CD4-positive, CD25-positive, alpha-beta regulatory T cell (primary cell): ENCODE results near the gene BTN1A1. TPM values are rescaled to one million over a fixed set of nuclear protein-coding genes. Genes with fewer than 3 reads are reported as not detected.
"Not testable (repeated sequence)": the region's sequence is repeated elsewhere in the genome, so short reads cannot be mapped to it uniquely, and the experiment has no call there.

ENCODE experiments used
- ATAC-seq, 2 donors: fragments of 150-1000 bp; cut with Tn5 transposase; one replicate each; pipeline ENCODE4 v1.10.0; 2021; ENCODE audit warnings: low read depth in 2 of 2, moderate number of reproducible peaks in 2 of 2, moderate library complexity in 1 of 2
- DNase-seq, 3 donors: peaks; one replicate each; pipeline versions ENCODE4 v3.0.0 to v3.0.0-alpha.2; 2012 to 2022; ENCODE audit warnings: mixed read lengths in 1 of 3
- H3K27ac ChIP-seq: one replicate; pipeline ENCODE4 v1.7.0; 2013; ENCODE audit warnings: mild to moderate bottlenecking, low read length; ENCODE audit not compliant: insufficient read depth, poor library complexity, severe bottlenecking
- H3K27me3 ChIP-seq: one replicate; pipeline ENCODE4 v1.7.0; 2013; ENCODE audit warnings: low read length; ENCODE audit not compliant: control insufficient read depth, insufficient read depth
- H3K36me3 ChIP-seq: one replicate; pipeline ENCODE4 v1.7.0; 2013; ENCODE audit warnings: mild to moderate bottlenecking, low read length, moderate library complexity; ENCODE audit not compliant: control insufficient read depth, insufficient read depth
- H3K4me1 ChIP-seq: 2 replicates; pipeline ENCODE4 v1.7.0; 2013; ENCODE audit warnings: mild to moderate bottlenecking, low read length; ENCODE audit not compliant: insufficient read depth, control insufficient read depth, poor library complexity, severe bottlenecking
- H3K4me3 ChIP-seq: one replicate; pipeline ENCODE4 v1.7.0; 2013; ENCODE audit warnings: low read depth, mild to moderate bottlenecking, low read length, moderate library complexity
- H3K9me3 ChIP-seq, 2 experiments: 1 replicate in 1 of 2; 2 replicates in 1 of 2; pipeline ENCODE4 v1.7.0; 2013; ENCODE audit warnings: low read length in 2 of 2, mild to moderate bottlenecking in 1 of 2, moderate library complexity in 1 of 2; ENCODE audit not compliant: control insufficient read depth in 2 of 2
- H3K27ac Mint-ChIP-seq, 3 donors: one replicate each; pipeline ENCODE4 v1.8.0; 2020 to 2022; ENCODE audit warnings: mild to moderate bottlenecking in 3 of 3, mixed read lengths in 3 of 3, moderate library complexity in 2 of 3
- H3K27me3 Mint-ChIP-seq: one replicate; pipeline ENCODE4 v1.8.0; 2022; ENCODE audit warnings: mild to moderate bottlenecking, mixed read lengths
- H3K36me3 Mint-ChIP-seq: one replicate; pipeline ENCODE4 v1.8.0; 2020; ENCODE audit warnings: mixed read lengths
- H3K4me1 Mint-ChIP-seq, 4 donors: one replicate each; pipeline ENCODE4 v1.8.0; 2020 to 2022; ENCODE audit warnings: mixed read lengths in 4 of 4, mild to moderate bottlenecking in 1 of 4
- H3K4me3 Mint-ChIP-seq, 4 donors: one replicate each; pipeline ENCODE4 v1.8.0; 2020 to 2022; ENCODE audit warnings: mild to moderate bottlenecking in 4 of 4, mixed read lengths in 4 of 4, moderate library complexity in 3 of 4
- H3K9me3 Mint-ChIP-seq, 7 donors: one replicate each; pipeline ENCODE4 v1.8.0; 2020 to 2022; ENCODE audit warnings: mixed read lengths in 7 of 7, mild to moderate bottlenecking in 3 of 7, moderate library complexity in 2 of 7
- polyA plus RNA-seq, 4 donors: library from polyadenylated mRNA; unstranded; fragments of 300-500 nt; fragmentation: Illumina TruSeq; gene quantifications; one replicate each; pipeline ENCODE4 v1.2.3, GENCODE V29; 2021
- total RNA-seq: library from RNA; stranded (reverse); gene quantifications from one replicate; pipeline ENCODE4 v1.2.3, GENCODE V29; 2022

Gene BTN1A1
- total and polyA plus RNA-seq, 5 donors from 2014 or later = 0.33 TPM; not detected in 4

- Histone ChIP-seq H3K4me3 (no peak overlapping the region), H3K9me3 (no peaks in the 10 kb centered on the region), H3K27me3 (peaks cover 20% of the 10 kb centered on the region), H3K36me3 (no peaks in the 10 kb centered on the region), H3K27ac (no peak overlapping the region), H3K4me1 (peaks cover 13% of the 10 kb centered on the region)
- DNase-seq (no peak), ATAC-seq (no peak)
- peaks cover 6 to 19% (median 13%) of the 10 kb centered on the region in 4 donors for H3K4me1 Mint-ChIP-seq
- peaks cover 0 to 2% (median 0%) of the 10 kb centered on the region in 7 donors for H3K9me3 Mint-ChIP-seq
- no peak overlapping the region for H3K4me3 Mint-ChIP-seq
- H3K27ac Mint-ChIP-seq = no peak overlapping the region
- H3K36me3 Mint-ChIP-seq = peaks cover 5% of the 10 kb centered on the region
- H3K27me3 Mint-ChIP-seq = peaks cover 62% of the 10 kb centered on the region
These were observed 2.5 kb upstream of the BTN1A1 start for GRCh38 chr6:26497610-26498009.

- ATAC-seq (peak; percentile 61 to 65), DNase-seq (peak; percentile 9 to 50 (median 36))
- H3K9me3 ChIP-seq = no peaks in the 10 kb centered on the region
- H3K27ac ChIP-seq = no peak overlapping the region
- Mint-ChIP-seq H3K27me3 (peaks cover 55% of the 10 kb centered on the region), H3K4me3 (peak overlapping the region; percentile 8 to 87 (median 66)), H3K4me1 (peaks cover 0 to 15% (median 9%) of the 10 kb centered on the region in 4 donors), H3K36me3 (peaks cover 5% of the 10 kb centered on the region), H3K27ac (peak overlapping the region in 2 of 3 donors; percentile 56 to 91), H3K9me3 (no peaks in the 10 kb centered on the region)
- H3K36me3 ChIP-seq = no peaks in the 10 kb centered on the region
- H3K4me1 ChIP-seq = peaks cover 13% of the 10 kb centered on the region
- H3K27me3 ChIP-seq = peaks cover 27% of the 10 kb centered on the region
- peak overlapping the region; percentile 67 for H3K4me3 ChIP-seq
These were observed 1.4 kb downstream of the BTN1A1 start for GRCh38 chr6:26501482-26501986.

GRCh38 chr6:26502165-26502564 is 2.1 kb downstream of the BTN1A1 start:
- ATAC-seq (peak in 1 of 2 donors; percentile 50), DNase-seq (peak in 1 of 3 donors; percentile 12)
- Mint-ChIP-seq H3K36me3 (peaks cover 5% of the 10 kb centered on the region), H3K27ac (peak overlapping the region in 2 of 3 donors; percentile 56 to 91), H3K9me3 (no peaks in the 10 kb centered on the region), H3K4me1 (peaks cover 0 to 15% (median 9%) of the 10 kb centered on the region in 4 donors), H3K4me3 (peak overlapping the region; percentile 8 to 87 (median 66)), H3K27me3 (peaks cover 60% of the 10 kb centered on the region)
- H3K27ac ChIP-seq = no peak overlapping the region
- peaks cover 27% of the 10 kb centered on the region for H3K27me3 ChIP-seq
- no peaks in the 10 kb centered on the region for H3K9me3 ChIP-seq
- no peaks in the 10 kb centered on the region for H3K36me3 ChIP-seq
- peak overlapping the region; percentile 67 for H3K4me3 ChIP-seq
- H3K4me1 ChIP-seq = peaks cover 13% of the 10 kb centered on the region

GRCh38 chr6:26502626-26503025 is 2.5 kb downstream of the BTN1A1 start:
- Histone ChIP-seq H3K4me1 (peaks cover 13% of the 10 kb centered on the region), H3K27me3 (peaks cover 25% of the 10 kb centered on the region), H3K9me3 (no peaks in the 10 kb centered on the region), H3K27ac (no peak overlapping the region), H3K4me3 (no peak overlapping the region), H3K36me3 (no peaks in the 10 kb centered on the region)
- ATAC-seq (no peak), DNase-seq (no peak)
- Mint-ChIP-seq H3K27ac (no peak overlapping the region), H3K4me3 (no peak overlapping the region), H3K36me3 (peaks cover 5% of the 10 kb centered on the region), H3K27me3 (peaks cover 64% of the 10 kb centered on the region), H3K9me3 (no peaks in the 10 kb centered on the region), H3K4me1 (peaks cover 0 to 15% (median 9%) of the 10 kb centered on the region in 4 donors)

- Mint-ChIP-seq H3K9me3 (no peaks in the 10 kb centered on the region), H3K27me3 (peaks cover 40% of the 10 kb centered on the region), H3K27ac (no peak overlapping the region), H3K4me3 (no peak overlapping the region), H3K36me3 (no peaks in the 10 kb centered on the region), H3K4me1 (no peaks in the 10 kb centered on the region)
- Histone ChIP-seq H3K9me3 (no peaks in the 10 kb centered on the region), H3K27me3 (peaks cover 9% of the 10 kb centered on the region), H3K36me3 (no peaks in the 10 kb centered on the region), H3K4me3 (no peak overlapping the region), H3K27ac (no peak overlapping the region), H3K4me1 (no peaks in the 10 kb centered on the region)
- ATAC-seq = no peak
- DNase-seq = no peak
These were observed 7.6 kb downstream of the BTN1A1 start for GRCh38 chr6:26507658-26508057.

GRCh38 chr6:26511033-26511432 is 10.9 kb downstream of the BTN1A1 start:
- H3K4me3 ChIP-seq, H3K9me3 Mint-ChIP-seq, H3K27ac Mint-ChIP-seq, DNase-seq, H3K36me3 Mint-ChIP-seq, H3K4me1 ChIP-seq, H3K36me3 ChIP-seq, ATAC-seq, H3K4me3 Mint-ChIP-seq, H3K27me3 ChIP-seq, H3K9me3 ChIP-seq, H3K4me1 Mint-ChIP-seq, H3K27ac ChIP-seq: not testable (repeated sequence)
- H3K27me3 Mint-ChIP-seq = peaks cover 20% of the 10 kb centered on the region

- H3K9me3 ChIP-seq = no peaks in the 10 kb centered on the region
- Mint-ChIP-seq H3K27ac (no peak overlapping the region), H3K36me3 (no peaks in the 10 kb centered on the region), H3K4me1 (peaks cover 0 to 13% (median 3%) of the 10 kb centered on the region in 4 donors), H3K27me3 (no peaks in the 10 kb centered on the region), H3K4me3 (peak overlapping the region in 1 of 4 donors; percentile 35), H3K9me3 (no peaks in the 10 kb centered on the region)
- ATAC-seq = no peak
- no peak overlapping the region for H3K4me3 ChIP-seq
- H3K4me1 ChIP-seq = peaks cover 4% of the 10 kb centered on the region
- H3K27me3 ChIP-seq = no peaks in the 10 kb centered on the region
- no peak for DNase-seq
- no peaks in the 10 kb centered on the region for H3K36me3 ChIP-seq
- H3K27ac ChIP-seq = no peak overlapping the region
These were observed 14.9 kb downstream of the BTN1A1 start for GRCh38 chr6:26514984-26515383.
